ENCODE measurements around the gene PLEKHJ1.

PLEKHJ1 gene

DNA sequence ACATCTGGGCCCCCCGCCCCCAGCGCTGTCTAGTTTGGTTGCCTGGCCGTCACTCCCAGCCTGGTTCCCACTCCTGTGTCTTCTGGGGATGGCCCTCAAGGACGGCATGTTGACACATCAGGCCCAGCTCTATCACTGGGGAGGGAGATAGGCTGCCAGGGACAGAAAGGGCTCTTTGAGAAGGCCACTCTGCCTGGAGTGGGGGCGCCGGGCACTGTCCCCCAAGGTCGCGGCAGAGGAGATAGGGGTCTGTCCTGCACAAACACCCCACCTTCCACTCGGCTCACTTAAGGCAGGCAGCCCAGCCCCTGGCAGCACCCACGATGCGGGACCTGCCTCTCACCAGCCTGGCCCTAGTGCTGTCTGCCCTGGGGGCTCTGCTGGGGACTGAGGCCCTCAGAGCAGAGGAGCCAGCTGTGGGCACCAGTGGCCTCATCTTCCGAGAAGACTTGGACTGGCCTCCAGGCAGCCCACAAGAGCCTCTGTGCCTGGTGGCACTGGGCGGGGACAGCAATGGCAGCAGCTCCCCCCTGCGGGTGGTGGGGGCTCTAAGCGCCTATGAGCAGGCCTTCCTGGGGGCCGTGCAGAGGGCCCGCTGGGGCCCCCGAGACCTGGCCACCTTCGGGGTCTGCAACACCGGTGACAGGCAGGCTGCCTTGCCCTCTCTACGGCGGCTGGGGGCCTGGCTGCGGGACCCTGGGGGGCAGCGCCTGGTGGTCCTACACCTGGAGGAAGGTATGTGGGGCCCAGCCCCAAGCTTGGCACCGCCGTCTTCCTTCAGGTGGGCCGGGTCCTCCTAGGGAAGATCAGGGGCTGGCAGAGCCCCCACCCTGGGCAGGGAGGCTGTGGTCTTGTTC, 13.1 kb upstream of the PLEKHJ1 start, which contains the start of gene AMH:
Gene AMH (plus strand): TSS at position 314 of the 857 bp plus-strand sequence. CDS start 10 bp downstream, at position 324.
- no peak for DNase-seq

DNA sequence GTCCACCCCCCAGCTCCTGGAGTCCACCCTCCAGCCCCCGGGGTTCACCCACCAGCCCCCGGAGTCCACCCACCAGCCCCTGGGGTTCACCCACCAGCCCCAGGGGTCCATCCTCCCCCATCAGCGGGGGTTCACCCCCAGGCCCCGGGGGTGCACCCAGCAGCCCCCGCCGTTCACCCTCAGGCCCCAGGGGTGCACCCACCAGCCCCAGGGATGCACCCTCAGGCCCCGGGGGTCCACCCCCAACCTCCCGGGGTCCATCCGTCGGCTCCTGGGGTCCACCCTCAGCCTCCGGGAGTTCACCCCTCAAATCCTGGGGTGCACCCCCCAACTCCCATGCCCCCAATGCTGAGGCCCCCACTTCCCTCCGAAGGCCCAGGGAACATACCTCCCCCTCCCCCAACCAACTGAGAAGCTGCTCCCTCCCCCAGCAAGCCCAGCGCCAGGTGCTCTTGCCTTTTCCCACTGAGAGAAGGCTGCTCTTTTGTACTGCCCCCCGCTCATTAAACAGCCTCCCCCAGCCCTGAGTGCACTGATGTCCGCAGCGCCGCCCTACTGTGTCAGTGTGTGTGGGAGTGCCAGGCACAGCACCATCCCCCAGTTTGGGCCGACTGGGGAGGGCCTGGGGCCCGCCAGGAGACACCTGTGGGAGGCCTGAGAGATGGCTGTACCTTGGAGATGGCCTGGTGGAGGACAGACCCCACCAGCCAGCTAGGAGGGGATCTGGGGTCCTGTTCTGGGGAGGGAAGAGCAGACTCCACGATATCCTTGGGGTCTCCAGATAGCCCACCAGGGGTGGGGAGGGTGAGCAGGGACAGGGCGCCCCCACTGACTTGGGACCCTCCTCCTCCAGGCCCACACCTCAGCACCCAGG, 12.2 kb upstream of the PLEKHJ1 start:
- no peak for DNase-seq

DNA sequence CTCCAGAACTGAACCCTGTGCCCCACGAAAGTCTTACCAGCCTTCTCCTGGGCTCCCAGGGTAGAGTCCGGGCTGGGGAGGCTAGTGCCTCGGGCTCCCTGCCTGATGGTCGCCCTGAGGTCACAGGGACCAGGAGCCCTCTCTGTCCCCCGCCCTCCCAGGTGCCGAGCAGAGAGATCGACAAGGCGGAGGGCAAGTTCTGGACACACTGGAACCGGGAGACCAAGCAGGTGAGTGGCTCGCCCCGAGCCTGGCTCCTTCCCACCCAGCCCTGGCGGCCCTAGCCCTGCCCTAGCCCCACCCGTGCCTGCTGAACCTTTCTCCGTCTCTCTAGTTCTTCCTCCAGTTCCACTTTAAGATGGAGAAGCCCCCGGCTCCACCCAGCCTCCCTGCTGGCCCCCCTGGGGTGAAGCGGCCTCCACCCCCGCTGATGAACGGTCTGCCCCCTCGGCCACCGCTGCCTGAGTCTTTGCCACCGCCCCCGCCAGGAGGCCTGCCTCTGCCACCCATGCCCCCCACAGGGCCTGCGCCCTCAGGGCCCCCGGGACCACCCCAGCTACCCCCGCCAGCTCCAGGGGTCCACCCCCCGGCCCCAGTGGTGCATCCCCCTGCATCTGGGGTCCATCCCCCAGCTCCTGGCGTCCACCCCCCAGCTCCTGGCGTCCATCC, 11.4 kb upstream of the PLEKHJ1 start:
- no peak for DNase-seq

DNA sequence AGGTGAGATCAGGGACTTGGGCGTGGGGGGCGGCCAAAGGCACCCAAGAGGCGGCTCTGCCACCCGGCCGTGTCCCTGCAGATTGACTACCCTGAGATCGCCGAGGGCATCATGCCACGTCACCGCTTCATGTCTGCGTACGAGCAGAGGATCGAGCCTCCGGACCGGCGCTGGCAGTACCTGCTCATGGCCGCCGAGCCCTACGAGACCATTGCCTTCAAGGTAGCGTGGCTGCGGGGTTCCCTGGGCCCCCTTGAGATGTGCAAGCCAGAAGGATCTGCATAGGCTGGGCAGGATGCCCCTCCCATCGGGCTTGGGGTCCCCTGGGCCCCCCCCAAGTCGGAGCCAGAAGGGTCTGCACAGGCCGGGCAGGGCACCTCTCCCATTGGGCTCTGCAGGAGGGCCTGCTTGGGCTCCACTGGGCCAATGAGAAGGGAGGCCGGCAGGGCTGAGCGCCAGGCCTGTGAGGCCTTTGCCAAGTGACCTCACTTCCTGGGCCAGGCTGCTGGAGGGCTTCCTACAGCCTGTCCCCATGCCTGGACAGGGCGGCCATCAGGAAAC, 10.8 kb upstream of the PLEKHJ1 start:
- no peak for DNase-seq

DNA sequence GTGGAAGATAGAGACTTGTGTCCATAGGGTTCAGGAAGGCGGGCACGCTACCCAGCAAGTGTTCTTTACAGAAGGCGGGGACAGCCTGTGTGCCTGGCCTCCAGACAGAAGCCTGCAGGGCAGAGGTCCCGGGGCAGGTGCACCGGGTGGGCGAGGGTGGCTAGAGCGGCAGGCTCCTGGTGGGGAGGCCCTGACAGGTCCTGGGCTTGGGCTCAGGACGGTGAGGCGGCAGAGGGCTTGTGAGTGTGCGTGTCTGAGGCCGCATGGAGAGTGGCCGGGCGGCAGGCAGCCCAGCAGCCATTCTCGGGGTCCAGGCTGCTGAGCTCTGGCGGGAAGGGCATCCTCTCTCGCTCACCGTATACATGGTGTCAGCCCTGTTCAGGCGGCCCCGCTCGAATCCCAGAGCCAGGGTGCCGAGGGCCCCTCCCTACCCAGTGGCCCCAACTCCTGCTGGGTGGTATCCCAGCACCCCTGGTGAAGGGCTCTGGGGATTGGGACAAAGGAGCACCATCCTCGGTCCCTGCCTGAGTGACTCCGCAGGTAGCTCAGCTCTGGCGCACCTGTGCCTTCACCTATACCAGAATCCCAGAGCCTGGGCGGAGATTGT, 10.0 kb upstream of the PLEKHJ1 start:
- DNase-seq, result no peak

DNA sequence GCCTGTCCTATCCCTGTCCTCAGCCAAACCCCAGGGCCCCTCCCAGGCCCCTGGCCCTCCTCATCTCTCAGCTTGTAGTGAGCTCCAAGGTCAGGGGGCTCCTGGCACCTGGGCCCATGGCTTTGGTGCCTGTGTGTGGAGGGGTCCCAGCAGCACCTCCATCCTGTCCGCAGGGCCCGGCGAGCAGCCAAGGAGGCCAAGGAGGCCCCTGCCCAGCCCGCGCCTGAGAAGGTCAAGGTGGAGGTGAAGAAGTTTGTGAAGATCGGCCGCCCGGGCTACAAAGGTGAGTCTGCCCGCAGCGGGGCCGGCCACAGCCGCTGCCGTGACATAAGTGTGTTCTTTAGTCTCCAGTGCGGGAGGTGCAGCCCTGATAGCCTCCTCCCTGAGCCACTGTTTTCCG, 9.1 kb upstream of the PLEKHJ1 start:
- DNase-seq, result no peak

DNA sequence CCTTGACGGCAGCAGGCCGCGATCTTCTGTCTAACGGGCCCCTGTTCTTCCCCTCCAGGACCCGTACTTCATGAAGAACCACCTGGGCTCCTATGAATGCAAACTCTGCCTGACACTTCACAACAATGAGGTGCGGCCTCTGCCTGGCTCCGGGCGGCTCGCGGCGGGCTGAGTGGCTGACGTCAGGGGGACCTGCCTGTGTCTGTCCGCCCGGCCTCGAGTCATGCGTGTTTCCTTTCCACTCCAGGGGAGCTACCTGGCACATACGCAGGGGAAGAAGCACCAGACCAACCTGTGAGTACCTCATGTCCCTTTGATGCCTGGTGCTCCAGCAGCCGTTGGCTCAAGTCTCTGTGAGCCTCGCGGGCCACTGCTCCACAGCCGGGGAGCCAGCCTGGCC, 8.4 kb upstream of the PLEKHJ1 start:
- DNase-seq, result no peak

DNA sequence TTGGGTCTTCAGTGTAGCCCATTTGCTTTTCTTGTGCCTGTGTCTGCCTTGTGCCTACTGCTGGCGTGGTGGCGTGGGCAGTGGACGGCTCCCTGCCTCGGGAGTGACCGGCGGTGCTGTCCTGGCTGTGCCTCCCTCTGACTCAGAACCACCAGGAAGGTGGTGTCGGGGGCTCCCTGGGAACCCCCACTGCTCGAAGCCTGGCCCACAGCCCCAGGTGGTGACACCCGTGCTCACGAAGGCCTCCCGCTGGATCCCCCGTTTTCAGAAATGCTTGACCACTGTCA, 7.9 kb upstream of the PLEKHJ1 start:
- DNase-seq, result no peak

DNA sequence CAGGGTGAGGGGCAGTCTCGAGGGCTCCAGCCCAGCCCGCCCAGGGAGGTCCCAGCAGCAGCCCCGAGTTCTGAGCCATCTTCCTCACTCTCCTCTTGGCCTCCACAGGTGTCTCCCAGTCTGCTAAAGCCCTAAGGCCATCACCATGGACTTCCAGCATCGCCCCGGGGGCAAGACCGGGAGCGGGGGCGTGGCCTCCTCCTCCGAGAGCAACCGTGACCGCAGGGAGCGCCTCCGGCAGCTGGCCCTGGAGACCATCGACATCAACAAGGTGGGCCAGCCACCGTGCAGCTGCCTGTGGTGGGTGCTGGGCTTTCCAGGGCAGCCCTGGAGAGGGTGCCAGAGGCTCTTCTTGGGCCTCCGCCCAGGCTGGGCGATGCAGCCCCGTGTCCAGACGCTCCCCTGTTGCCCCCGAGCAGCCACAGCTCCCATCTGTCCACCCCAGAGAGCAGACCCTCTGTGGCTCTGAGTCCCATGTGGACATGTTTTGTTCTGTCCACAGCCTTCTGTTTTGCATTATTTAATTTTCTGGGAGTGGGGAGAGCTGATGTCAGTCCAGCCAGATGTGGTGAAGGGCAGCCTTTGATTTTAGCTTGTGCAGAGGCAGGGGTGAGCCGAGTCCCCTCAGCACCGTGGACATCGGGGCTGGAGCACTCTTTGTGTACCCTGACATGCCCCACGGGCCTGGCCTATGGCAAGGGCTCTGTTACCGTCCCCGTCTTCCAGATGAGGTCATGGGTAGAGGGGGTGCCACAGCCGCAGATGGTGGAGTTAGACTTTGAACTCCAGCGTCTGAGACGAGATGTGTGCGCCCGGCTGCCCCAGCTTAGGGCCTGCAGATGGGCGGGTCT, 7.4 kb upstream of the PLEKHJ1 start:
- DNase-seq, result no peak

DNA sequence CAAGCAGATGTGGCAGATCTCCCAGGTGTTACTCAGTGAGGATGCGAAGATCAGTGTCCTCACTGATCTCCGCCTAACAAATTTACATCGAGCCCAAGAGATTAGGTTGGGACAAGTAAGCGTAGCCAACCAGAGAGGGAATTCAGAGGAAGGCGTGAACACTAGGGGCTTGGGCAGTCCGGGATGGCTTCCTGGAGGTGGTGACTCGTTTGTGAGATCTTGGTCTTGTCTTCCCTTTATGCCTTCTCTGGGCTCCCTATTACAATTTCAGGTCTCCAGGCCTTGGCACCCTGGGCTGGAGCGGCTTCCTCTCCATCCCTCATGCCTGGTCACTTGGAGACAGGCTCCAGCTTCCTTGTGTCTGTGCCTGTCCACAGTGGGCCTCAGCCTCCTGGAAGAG, 6.7 kb upstream of the PLEKHJ1 start:
- no peak for DNase-seq

DNA sequence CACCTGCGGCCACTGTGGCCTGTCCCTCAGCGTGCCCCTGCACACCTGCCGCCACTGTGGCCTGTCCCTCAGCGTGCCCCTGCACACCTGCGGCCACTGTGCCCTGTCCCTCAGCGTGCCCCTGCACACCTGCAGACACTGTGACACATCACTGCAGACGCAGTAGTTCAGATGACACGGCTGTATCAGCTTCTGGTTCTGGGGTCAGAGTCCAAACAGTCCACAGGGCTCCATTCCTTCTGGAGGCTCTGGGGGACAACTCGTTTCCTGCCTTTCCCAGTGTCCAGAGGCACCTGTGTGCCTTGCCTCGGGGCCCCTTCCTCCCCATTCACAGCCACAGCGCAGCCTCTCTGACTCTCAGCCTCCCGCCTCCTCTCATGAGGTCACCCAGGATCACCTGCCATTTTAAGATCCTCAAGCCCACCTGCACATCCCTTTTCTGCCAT, 6.0 kb upstream of the PLEKHJ1 start:
- DNase-seq, result no peak

DNA sequence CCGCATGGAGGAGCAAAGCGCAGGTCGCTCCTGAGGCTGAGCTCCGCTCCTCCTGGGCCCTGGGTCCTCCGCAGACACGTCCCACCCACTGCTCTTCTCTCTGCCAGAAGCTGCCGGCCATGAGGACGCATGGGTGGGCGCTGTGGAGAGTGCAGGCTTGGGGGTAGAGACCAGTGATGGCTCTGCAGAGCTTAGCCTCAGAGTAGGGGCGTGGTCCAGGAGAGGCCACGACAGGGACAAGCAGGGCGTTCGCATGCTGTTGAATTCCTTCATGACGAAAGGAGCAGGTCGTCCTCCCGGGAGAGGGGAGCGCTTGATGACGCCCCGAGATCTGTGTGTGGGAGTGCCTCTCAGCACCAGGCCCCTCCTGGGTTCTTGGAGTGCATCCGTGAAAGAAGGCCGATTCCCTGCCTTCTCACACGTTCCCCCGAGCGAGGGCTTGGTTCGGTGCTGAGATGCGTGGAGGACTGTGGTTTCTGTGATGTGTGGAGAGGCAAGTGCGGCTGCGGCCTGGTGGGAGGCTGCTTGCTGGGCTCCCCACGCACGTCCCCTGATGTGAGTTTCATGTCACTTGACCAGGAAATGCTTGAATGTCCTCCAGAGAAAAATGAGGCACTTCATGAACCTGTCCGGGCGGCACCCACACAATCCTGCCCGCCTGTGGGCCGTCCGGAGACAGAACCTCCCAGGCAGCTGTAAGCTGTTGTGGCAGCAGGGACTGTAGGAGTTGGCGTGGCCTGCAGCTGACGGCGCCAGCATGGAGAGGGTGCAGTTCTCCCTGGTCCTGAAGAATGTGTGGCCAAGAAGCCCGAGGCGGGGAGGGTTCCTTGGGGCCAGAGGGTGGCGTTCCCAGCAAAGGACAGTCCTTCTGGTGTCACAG, 5.0 kb upstream of the PLEKHJ1 start:
- no peak for DNase-seq

DNA sequence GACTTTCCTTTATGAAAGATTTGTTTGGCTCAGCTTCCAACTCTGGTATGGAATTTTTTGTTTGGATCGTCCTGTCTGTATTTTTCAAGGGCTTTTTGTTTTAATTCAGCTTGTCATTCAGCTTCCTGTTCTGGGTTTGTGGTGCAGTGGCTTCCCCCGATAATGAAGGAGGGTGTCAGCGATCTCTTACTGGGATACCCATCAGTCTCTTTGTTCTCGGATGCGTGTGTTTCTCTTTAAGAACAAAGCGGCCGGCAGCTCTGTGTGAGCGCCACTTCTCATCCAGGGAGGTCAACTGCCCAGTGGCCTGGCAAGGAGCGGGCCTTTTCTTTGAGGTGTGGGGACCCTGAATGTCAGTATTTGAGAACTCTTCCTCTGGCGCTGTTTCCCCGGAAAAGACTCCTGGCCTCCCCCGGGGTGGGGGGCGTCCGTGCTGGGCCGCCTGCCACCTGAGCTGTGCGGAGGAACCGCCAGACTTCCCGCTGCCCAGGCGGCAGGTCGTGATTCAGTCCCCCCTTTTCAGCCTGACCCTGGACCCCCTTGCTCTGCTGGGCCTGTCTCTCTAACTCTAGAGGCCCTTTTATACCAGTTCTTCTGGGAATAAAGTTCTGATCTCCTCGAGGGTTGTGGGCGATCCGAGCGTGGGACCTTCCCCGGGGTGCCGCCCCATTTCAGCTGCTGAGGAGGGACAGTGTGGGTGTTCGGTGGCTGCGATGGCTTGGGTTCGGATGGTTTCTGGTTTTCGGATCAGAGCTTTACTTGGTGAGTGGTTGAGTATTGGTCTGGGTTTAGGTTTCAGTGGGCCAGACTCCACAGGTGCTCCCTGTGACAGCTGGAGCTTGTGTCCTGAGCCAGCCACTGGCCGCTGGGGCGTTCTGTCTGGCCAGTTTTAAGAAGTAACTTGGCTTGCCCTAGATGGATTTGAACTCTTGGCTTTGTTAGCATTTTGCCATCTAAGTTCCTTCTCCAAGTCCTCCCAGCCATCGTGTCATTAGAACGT, 3.9 kb upstream of the PLEKHJ1 start:
- DNase-seq, result peak; percentile 30

DNA sequence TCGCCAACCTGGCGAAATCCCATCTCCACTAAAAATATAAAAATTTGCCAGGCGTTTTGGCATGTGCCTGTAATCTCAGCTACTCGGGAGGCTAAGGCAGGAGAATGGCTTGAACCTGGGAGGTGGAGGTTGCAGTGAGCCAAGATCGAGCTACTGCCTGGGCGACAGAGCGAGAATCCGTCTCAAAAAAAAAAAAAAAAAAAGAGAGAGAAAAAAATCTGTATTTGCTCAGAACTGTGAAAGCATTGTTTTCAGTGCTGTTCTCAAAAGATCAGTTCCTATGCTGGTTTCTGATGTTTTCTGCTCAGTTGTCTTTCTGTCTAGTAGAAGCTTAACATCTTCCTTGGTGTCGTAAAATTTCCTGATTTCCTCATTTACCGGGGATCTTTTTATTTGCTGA, 3.0 kb upstream of the PLEKHJ1 start:
- DNase-seq, result no peak

DNA sequence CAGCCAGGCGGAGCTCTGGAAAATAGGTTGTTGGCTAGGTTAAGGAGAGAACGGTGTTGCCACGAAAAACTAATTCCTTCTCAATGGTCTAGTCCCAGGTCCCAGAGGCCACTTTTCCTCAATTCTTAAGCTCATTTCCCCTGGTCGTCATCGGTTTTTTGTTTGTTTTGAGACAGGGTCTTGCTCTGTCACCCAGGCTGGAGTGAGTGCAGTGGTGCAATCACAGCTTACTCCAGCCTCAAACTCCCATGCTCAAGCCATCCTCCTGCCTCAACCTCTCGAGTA, 1.7 kb upstream of the PLEKHJ1 start:
- DNase-seq, result no peak

DNA sequence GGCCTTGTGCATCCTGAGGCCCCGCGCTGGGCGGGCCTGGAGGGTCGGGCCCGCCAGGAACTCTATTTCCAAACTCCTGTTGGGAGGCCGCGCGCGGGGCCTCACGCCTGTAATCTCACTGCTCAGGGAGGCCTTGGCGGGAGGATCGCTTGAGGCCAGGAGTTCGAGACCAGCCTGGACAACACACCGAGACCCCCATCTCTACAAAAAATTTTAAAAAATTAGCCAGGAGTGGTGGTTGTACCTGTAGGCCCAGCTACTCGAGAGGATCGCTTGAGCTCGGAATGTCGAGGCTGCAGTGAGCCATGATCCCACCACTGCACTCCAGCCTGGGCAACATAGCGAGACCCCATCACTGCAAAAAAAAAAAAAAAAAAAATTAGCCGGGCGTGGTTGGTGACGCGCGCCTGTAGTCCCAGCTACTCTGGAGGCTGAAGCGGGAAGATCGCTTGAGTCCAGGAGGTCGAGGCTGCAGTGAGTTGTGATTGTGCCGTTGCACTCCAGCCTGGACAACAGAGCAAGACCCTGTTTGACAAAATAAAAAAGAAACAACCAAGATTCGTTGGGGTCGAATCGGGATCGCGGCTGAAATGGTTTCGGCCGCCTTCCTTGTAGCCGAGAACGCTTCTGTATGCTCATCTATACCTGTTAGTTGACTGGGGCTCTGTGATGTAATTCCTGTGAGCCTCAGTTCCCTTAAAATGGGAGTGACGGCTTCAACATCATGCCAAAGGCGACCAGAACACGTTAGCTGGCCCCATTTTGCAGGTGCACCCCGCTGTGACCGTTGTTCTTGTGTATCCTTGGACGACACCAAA, 1.1 kb upstream of the PLEKHJ1 start:
- no peak for DNase-seq

DNA sequence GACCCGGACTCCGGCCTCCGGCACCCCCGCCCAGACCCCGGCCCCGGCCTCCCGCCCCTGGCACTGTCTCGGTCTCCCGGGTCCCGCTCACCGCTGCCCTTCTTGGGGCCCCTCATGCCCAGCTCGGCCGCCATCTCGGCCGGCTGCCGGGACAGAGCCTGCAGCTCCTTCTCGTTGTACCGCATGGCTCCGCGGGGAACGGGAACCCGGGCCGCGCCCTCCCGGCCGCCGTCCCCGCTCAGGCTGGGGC, 140 bp downstream of the PLEKHJ1 start:
- DNase-seq, result no peak

DNA sequence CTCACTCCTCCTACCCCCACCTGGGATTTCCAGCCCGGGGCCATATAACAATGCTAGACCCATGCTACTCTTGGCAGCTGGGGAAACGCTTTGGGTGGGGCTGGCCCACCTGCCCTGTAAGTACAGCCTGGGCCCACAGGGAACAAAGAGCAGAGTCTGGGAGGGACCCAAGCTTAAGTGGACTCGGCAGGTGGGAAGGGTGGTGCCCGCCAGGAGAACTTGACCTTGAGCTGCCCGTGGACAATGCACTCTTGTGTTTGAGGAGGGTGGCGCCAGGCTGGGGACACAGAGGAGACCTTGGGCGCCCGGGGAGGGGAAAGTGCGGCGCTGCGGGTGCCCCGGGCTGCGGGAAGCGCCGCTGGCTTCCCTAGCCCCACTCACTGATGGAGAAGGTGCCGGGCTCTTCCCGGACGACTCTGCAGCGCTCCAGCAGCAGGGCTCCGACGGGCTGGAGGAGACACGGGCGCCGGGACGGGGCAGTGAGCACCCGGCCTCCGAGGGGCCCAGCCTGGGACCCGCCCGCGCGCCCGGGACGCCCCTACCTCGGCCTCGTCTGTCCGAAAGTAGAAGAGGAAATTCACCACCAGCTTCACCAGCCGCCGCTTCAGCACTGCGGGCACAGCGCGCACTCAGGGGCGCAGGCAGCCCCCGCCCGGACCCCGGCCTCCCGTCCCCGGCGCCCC, 607 bp downstream of the PLEKHJ1 start:
- no peak for DNase-seq

Data from T-helper 9 cell (primary cell).